Neural crest cell (in vitro differentiated cells): ENCODE results near the gene PIK3R5. TPM values are rescaled to one million over a fixed set of nuclear protein-coding genes. Genes with fewer than 3 reads are reported as not detected.
A peak's percentile ranks its signal among the peaks of the same experiment; 100 is the strongest.

Source experiments
- DNase-seq: peaks from one replicate; pipeline ENCODE4 v3.0.0; 2021; ENCODE audit warnings: low read depth, mixed read lengths, low spot score
- H3K27ac Mint-ChIP-seq: one replicate; pipeline ENCODE4 v1.8.0; 2021; ENCODE audit warnings: mild to moderate bottlenecking, mixed read lengths; ENCODE audit not compliant: unreplicated experiment
- H3K27me3 Mint-ChIP-seq: 2 replicates; pipeline ENCODE4 v1.8.0; 2021; ENCODE audit warnings: low read depth, mild to moderate bottlenecking, mixed read lengths
- H3K36me3 Mint-ChIP-seq: 2 replicates; pipeline ENCODE4 v1.8.0; 2021; ENCODE audit warnings: low read depth, mild to moderate bottlenecking, mixed read lengths
- H3K4me1 Mint-ChIP-seq: 2 replicates; pipeline ENCODE4 v1.8.0; 2021; ENCODE audit warnings: mixed read lengths
- H3K4me3 Mint-ChIP-seq: one replicate; pipeline ENCODE4 v1.8.0; 2021; ENCODE audit warnings: mild to moderate bottlenecking, mixed read lengths
- H3K9me3 Mint-ChIP-seq: 2 replicates; pipeline ENCODE4 v1.8.0; 2021; ENCODE audit warnings: mixed read lengths
- total RNA-seq: library from RNA; stranded (reverse); gene quantifications from 2 replicates; pipeline ENCODE4 v1.2.1, GENCODE V29; 2021
- TF ChIP-seq, protein P1 (sequence below): fragments of 200-600 bp; sonication (generic); conservative IDR thresholded peaks from 2 replicates; pipeline ENCODE4 v1.5.0; 2021; ENCODE audit warnings: antibody characterized with exemption, mild to moderate bottlenecking

The PIK3R5 gene
- total RNA-seq, 1 donor from 2014 or later = 1.4 TPM

DNA sequence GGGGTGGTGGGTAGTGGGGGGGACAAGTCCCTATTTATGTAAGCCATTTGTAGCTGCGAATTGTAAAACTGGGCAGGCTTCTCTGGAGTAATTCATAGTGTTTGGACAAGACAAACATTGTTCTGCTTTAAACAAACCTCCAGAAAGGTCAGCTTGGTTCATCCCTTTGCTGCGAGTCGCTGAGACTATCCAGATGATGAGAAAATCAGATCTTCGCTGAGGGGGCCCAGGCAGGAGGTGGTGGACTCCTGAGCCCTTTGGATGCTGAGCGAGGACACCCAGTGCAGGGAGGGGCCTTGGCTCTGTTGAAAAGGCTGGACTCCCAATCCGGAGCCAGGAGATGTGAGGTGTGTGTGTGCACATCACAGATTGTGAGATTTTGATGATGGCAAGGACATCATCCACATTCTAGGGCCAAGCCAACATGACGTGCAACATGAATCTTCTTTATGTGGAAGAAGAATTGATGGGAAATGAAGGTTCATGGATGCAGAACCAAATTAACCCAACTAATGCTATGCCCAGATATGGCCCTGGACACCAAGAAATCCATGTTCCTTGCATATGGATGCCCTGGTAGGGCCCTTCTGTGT, 40.8 kb upstream of the PIK3R5 start:
- DNase-seq = no peak
- no peak overlapping the region for H3K4me3 Mint-ChIP-seq
- peaks cover 89% of the 10 kb centered on the region for H3K27me3 Mint-ChIP-seq
- no peaks in the 10 kb centered on the region for H3K9me3 Mint-ChIP-seq
- H3K4me1 Mint-ChIP-seq = peaks cover 14% of the 10 kb centered on the region
- H3K27ac Mint-ChIP-seq = no peak overlapping the region
- TF ChIP-seq, protein P1, sequence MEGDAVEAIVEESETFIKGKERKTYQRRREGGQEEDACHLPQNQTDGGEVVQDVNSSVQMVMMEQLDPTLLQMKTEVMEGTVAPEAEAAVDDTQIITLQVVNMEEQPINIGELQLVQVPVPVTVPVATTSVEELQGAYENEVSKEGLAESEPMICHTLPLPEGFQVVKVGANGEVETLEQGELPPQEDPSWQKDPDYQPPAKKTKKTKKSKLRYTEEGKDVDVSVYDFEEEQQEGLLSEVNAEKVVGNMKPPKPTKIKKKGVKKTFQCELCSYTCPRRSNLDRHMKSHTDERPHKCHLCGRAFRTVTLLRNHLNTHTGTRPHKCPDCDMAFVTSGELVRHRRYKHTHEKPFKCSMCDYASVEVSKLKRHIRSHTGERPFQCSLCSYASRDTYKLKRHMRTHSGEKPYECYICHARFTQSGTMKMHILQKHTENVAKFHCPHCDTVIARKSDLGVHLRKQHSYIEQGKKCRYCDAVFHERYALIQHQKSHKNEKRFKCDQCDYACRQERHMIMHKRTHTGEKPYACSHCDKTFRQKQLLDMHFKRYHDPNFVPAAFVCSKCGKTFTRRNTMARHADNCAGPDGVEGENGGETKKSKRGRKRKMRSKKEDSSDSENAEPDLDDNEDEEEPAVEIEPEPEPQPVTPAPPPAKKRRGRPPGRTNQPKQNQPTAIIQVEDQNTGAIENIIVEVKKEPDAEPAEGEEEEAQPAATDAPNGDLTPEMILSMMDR = no peak
- H3K36me3 Mint-ChIP-seq = no peaks in the 10 kb centered on the region

GRCh38 chr17:9004961-9005285, 39.4 kb upstream of the PIK3R5 start:
- Mint-ChIP-seq H3K27me3 (peaks cover 88% of the 10 kb centered on the region), H3K9me3 (no peaks in the 10 kb centered on the region), H3K4me1 (peaks cover 14% of the 10 kb centered on the region), H3K27ac (no peak overlapping the region), H3K4me3 (peak overlapping the region; percentile 75), H3K36me3 (no peaks in the 10 kb centered on the region)
- DNase-seq = no peak
- TF ChIP-seq, protein P1 = no peak

DNA sequence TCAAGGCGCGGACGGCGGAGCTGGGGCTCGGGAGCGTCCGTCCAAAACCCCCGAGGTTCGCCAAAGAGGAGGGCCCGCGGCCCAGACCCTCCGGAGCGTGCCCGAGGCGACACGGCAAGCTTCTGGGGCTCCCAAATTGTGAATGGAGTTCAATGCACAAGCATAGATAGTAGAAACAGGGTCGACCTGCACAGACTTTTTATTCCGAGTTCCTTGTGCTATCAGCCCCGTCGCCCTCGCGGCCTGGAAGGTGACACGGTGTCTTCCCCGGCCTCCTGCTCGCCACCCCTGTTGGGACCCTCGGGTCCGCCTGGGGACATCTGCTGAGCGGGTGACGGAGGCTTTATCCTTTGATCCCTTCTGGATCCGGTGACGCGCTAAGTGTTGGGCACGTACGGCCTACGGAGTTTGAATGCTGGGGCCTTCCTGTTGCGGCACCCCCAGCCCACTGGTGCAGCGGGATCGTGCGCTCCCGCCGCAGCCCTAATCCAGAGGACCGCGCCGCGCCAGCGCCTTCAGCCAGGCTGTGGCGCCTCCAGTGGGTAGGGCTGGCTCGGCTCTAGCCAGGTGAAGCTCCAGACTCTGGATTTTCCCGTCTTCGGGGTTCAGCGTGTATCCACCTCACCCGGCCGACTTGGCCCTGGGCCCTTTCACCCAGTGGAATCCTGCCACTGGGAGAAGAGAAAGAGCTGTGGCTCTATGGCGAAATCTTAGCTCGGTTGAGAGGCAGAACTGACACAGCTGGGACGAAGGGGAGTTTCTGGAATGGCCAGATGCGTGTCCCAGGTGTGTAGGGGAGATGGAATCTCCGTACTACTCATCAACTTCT, 38.8 kb upstream of the PIK3R5 start:
- Mint-ChIP-seq H3K27me3 (peaks cover 86% of the 10 kb centered on the region), H3K27ac (no peak overlapping the region), H3K4me3 (peak overlapping the region; percentile 90), H3K9me3 (no peaks in the 10 kb centered on the region), H3K36me3 (no peaks in the 10 kb centered on the region), H3K4me1 (peaks cover 14% of the 10 kb centered on the region)
- DNase-seq = peak; percentile 12
- TF ChIP-seq, protein P1 = peak; percentile 37

DNA sequence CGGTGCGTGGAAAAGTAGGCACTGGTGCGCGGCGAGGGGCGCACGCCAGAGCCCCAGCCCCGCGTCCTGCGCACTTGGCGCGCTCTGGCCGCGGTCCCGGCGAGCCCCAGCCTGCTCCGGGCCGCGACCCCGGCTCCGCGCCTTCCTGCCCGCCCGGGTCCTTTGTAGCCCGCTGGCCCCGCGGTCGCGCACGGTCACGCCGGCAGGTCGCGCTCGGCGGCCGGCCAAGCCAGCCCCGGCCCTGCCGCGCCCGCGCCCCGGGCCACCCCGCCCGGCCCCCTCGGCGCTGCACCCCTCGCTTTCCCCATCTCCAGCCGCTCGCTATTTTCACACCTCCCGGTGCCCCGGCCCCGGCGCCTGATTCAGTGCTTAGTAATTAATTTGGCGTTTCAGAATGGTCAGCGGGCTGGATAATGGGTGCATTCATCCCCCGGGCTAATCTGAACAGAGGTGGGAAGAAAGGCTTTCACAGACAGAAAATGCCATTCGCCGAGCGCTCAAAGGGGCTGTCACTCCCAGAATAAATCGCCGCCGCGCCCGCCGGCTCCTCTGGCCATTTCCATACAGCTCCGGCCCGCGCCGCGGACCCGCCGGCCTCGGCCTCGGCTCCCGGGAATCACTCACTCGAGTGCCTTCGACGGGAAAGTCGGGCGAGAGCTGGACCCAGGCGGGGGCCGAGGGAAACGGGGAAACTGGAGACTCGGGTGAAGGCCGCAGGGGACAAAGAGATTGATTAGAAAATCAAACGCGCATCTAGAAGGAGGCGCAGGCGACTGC, 38.0 kb upstream of the PIK3R5 start:
- Mint-ChIP-seq H3K4me1 (peaks cover 14% of the 10 kb centered on the region), H3K4me3 (peak overlapping the region; percentile 90), H3K9me3 (no peaks in the 10 kb centered on the region), H3K27me3 (peaks cover 86% of the 10 kb centered on the region), H3K27ac (no peak overlapping the region), H3K36me3 (no peaks in the 10 kb centered on the region)
- peak; percentile 53 for DNase-seq
- TF ChIP-seq, protein P1 = no peak

DNA sequence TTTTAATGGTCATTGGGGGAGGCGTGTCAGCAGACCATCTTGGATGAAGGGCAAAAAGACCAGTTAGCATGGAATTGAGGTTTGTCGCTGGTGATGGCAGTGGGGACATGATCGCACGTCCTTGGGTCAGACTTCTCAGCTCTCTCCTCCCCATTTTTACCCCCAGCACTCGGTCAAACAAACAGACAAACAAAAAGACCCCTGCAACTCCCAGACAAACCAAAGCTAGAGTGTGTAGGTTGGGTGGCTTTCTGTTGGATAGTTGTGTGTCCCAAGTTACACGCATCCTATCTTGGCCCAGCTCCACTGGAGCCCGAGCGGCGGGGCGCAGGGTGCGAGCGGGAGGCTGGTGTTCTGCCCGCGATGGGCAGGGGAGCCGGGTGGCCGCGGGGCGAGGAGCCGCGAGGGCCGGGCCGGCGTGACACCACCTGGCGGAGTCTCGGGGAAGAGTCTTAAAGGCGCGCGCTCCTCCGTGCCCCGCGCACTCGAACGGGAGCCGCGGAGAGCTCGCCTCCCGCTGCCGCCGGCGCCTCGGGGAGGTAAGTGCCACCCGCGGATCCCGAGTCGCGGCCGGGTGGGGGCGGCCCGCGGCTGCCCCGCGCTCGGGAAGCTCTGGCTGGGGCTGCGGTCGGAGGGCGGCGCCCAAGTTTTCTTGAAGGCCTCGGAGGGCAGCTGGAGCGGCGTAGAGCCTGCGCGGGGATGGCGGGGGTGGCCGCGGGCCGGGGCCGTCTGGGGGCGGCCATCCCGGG, 37.3 kb upstream of the PIK3R5 start:
- Mint-ChIP-seq H3K27me3 (peaks cover 86% of the 10 kb centered on the region), H3K9me3 (no peaks in the 10 kb centered on the region), H3K27ac (no peak overlapping the region), H3K4me1 (peaks cover 18% of the 10 kb centered on the region), H3K36me3 (no peaks in the 10 kb centered on the region), H3K4me3 (peak overlapping the region; percentile 65)
- DNase-seq = peak; percentile 47
- TF ChIP-seq, protein P1 = peak; percentile 57
